ENCODE measurements around the gene MFAP5.
"Not testable (repeated sequence)": the region's sequence is repeated elsewhere in the genome, so short reads cannot be mapped to it uniquely, and the experiment has no call there.

The MFAP5 gene

DNA sequence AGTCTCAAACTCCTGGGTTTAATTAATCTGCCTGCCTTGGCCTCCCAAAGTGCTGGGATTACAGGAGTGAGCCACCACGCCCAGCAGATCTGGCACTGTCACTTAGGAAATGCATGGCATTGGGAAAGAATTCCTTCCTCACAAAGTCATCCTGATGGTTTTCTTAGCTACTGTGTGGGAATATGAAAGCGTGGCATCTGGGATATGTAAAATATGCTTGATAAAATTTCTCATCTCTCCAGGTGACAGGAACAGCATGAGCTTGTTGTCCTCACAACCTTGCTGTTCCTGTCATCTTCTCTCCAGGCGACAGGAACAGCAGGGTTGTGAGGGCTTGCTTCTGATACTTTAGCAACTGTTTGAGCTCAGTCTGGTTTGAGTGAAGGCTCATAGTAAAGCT is 33.9 kb downstream of the MFAP5 start:
- no peak for DNase-seq (ENCODE audit: extremely low spot score)
- POLR2A ChIA-PET, result no interaction called here
- no peak for TF ChIP-seq BHLHE40 (IDR thresholded peaks at IDR 0.05; ENCODE audit: borderline replicate concordance)
- TF ChIP-seq ARNT (IDR thresholded peaks at IDR 0.05), result no peak

DNA sequence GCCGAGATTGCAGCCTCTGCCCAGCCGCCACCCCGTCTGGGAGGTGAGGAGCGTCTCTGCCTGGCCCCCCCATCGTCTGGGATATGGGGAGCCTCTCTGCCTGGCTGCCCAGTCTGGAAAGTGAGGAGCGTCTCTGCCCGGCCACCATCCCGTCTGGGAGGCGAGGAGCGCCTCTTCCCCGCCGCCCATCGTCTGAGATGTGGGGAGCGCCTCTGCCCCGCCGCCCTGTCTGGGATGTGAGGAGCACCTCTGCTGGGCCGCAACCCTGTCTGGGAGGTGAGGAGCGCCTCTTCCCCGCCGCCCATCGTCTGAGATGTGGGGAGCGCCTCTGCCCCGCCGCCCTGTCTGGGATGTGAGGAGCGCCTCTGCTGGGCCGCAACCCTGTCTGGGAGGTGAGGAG is 37.9 kb downstream of the MFAP5 start:
- CTCF ChIA-PET; POLR2A ChIA-PET; DNase-seq (ENCODE audit: extremely low spot score): not testable (repeated sequence)

More for the DNA sequence above, 33.9 kb downstream of the MFAP5 start:
- CTCF ChIA-PET, result interaction anchor here (0.6 to 1.0 kb wide), 2 partner anchors 85 to 105 kb away, joined by 3 read pairs; no protein-coding TSS in a partner anchor

DNA sequence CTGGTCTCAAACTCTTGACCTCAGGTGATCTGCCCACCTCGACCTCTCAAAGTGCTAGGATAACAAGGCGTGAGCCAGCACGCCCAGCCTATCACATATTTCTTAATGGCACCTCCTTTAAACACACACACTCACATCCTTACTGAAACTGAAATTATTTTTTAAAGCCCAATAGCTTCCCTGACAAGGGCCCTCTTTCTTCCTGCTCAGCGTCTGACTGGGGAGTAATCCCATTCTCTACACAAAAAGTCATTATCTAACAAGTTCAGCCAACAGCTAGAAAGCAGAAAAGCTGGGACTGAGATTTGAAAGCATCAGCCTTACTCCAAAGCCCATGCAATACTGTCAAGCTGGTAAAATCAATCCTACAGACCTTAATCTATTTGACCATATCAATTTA is 40.0 kb downstream of the MFAP5 start:
- no peak for DNase-seq (ENCODE audit: extremely low spot score)
- ChIA-PET CTCF (interaction anchor here (0.7 kb wide), 1 partner anchor 13 kb away, joined by 3 read pairs; no protein-coding TSS in a partner anchor), POLR2A (no interaction called here)
- no peak for TF ChIP-seq SP1 (IDR thresholded peaks at IDR 0.05)
- no peak for TF ChIP-seq ARNT (IDR thresholded peaks at IDR 0.05)
- no peak for TF ChIP-seq ELF4 (IDR thresholded peaks at IDR 0.05)
- TF ChIP-seq HDGF (IDR thresholded peaks at IDR 0.05; ENCODE audit: borderline replicate concordance), result no peak
- TF ChIP-seq TARDBP (IDR thresholded peaks at IDR 0.05), result no peak
- TF ChIP-seq SUZ12 (IDR thresholded peaks at IDR 0.05), result no peak
- TF ChIP-seq FOXM1 (IDR thresholded peaks at IDR 0.05; ENCODE audit: borderline replicate concordance), result no peak
- TF ChIP-seq NFRKB (IDR thresholded peaks at IDR 0.05), result no peak
- no peak for TF ChIP-seq BHLHE40 (IDR thresholded peaks at IDR 0.05; ENCODE audit: borderline replicate concordance)
- no peak for TF ChIP-seq FOXA1 (IDR thresholded peaks at IDR 0.05)

DNA sequence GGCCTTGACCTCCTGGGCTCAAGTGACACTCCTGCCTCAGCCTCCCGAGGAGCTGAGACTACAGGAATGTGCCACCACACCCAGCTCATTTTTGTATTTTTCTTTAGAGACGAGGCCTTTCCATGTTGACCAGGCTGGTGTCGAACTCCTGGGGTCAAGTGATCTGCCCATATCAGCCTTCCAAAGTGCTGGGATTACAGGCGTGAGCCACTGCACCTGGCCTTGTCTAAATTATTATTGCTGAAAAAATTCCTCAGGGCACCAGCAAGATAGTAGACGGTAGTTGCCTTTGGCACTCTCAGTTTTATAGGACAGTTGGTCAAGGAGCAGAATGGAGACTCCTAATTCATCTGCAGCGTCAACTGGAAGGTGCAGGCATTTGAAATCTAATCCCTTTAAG is 47.4 kb downstream of the MFAP5 start:
- DNase-seq (ENCODE audit: extremely low spot score), result no peak
- ChIA-PET POLR2A (no interaction called here), CTCF (no interaction called here)
- TF ChIP-seq SUZ12 (IDR thresholded peaks at IDR 0.05) (no peak), L3MBTL2 (conservative IDR thresholded peaks at IDR 0.05) (no peak), CTBP1 (IDR thresholded peaks at IDR 0.05; ENCODE audit: borderline replicate concordance) (no peak), SP1 (IDR thresholded peaks at IDR 0.05) (no peak), FOXA1 (IDR thresholded peaks at IDR 0.05) (no peak), ELF4 (IDR thresholded peaks at IDR 0.05) (no peak), HDGF (IDR thresholded peaks at IDR 0.05; ENCODE audit: borderline replicate concordance) (no peak), FOXM1 (IDR thresholded peaks at IDR 0.05; ENCODE audit: borderline replicate concordance) (no peak), ARNT (IDR thresholded peaks at IDR 0.05) (no peak), LEF1 (IDR thresholded peaks at IDR 0.05; ENCODE audit: borderline replicate concordance) (no peak), ZNF384 (IDR thresholded peaks at IDR 0.05) (no peak), FOXK2 (IDR thresholded peaks at IDR 0.05) (no peak), TARDBP (IDR thresholded peaks at IDR 0.05) (no peak), BHLHE40 (IDR thresholded peaks at IDR 0.05; ENCODE audit: borderline replicate concordance) (no peak), NFRKB (IDR thresholded peaks at IDR 0.05) (no peak)
- TF ChIP-seq, protein P1, sequence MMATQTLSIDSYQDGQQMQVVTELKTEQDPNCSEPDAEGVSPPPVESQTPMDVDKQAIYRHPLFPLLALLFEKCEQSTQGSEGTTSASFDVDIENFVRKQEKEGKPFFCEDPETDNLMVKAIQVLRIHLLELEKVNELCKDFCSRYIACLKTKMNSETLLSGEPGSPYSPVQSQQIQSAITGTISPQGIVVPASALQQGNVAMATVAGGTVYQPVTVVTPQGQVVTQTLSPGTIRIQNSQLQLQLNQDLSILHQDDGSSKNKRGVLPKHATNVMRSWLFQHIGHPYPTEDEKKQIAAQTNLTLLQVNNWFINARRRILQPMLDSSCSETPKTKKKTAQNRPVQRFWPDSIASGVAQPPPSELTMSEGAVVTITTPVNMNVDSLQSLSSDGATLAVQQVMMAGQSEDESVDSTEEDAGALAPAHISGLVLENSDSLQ (IDR thresholded peaks at IDR 0.05), result no peak

DNA sequence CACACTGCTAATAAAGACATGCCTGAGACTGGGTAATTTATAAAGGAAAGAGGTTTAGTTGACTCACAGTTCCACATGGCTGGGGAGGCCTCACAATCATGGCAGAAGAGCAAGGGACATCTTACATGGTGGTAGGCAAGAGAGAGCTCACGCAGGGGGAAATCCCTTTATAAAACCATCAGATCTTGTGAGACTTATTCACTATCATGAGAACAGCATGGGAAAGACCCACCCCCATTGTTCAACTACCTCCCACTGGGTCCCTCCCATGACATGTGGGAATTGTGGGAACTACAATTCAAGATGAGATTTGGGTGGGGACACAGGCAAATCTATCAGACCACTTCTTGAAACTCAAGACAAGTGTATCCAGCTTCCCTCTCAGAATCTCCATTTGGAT is 48.7 kb downstream of the MFAP5 start:
- DNase-seq (ENCODE audit: extremely low spot score); POLR2A ChIA-PET; CTCF ChIA-PET: not testable (repeated sequence)

DNA sequence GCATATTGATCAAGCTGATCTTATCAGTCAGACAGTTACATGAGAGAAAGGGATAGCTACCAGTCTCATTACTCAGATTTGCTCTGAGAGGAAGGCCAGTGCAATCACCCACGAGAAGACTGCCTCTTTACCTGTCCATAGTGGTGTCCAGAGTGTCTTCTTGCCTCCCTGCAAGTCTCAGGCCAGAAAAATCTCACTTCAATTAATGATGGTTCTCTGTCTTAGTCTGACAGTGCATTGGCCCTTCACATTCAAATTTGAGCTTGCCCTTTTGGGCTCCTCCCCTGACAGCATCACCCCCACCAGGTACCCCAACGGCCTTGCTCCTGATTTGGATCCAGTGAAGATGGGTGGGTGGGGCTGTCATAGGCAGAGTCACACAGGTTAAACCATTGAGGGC is 50.0 kb downstream of the MFAP5 start, which contains the start of gene AICDA:
Gene AICDA (minus strand): TSS at position 231 of the 400 bp plus-strand sequence. CDS start 92 bp downstream, at position 139.
- CTCF ChIA-PET, result interaction anchor here (0.8 kb wide), 1 partner anchor 68 kb away, joined by 4 read pairs; no protein-coding TSS in a partner anchor
- POLR2A ChIA-PET, result no interaction called here
- DNase-seq (ENCODE audit: extremely low spot score), result no peak

DNA sequence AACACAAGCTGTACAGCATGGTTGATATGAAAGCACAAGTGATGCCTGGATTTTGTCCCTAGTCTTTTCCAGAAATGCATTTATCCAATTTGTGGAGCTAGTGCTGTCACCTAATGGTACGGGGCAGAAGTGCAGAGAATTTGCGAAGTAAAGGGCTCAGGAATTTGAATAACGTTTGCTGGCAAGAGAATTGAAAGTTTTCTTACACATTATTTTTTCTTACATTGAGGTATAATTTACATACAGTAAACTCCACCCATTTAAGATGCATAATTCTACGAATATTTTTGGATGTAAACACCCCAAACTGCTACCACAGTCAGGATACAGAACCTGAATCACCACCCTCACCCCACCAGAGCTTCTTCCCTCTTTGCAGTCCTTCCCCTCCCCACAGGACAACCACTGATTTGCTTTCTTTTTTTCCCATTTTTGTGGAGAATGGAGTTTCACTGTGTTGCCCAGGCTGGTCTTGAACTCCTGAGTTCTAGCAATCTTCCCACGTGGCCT is 53.5 kb downstream of the MFAP5 start:
- TF ChIP-seq SP1 (IDR thresholded peaks at IDR 0.05) (no peak), FOXM1 (IDR thresholded peaks at IDR 0.05; ENCODE audit: borderline replicate concordance) (no peak), CTBP1 (IDR thresholded peaks at IDR 0.05; ENCODE audit: borderline replicate concordance) (no peak)
- POLR2A ChIA-PET, result interaction anchor here (1.0 kb wide), 1 partner anchor 65 kb away, joined by 3 read pairs; no protein-coding TSS in a partner anchor
- peak; percentile 64 for DNase-seq (ENCODE audit: extremely low spot score)
- CTCF ChIA-PET, result interaction anchor here (0.5 to 3.3 kb wide), 11 partner anchors 9 to 1322 kb away, joined by 3 to 39 read pairs (median 3); partner anchors contain the start of gene CLEC4E

More for the DNA sequence above, 50.0 kb downstream of the MFAP5 start, which contains the start of gene AICDA:
- TF ChIP-seq TARDBP (IDR thresholded peaks at IDR 0.05), result no peak
- TF ChIP-seq SP1 (IDR thresholded peaks at IDR 0.05), result no peak
- no peak for TF ChIP-seq FOXA1 (IDR thresholded peaks at IDR 0.05)
- no peak for TF ChIP-seq ZNF384 (IDR thresholded peaks at IDR 0.05)
- no peak for TF ChIP-seq ARNT (IDR thresholded peaks at IDR 0.05)
- TF ChIP-seq FOXK2 (IDR thresholded peaks at IDR 0.05), result no peak
- no peak for TF ChIP-seq NFRKB (IDR thresholded peaks at IDR 0.05)
- TF ChIP-seq CTBP1 (IDR thresholded peaks at IDR 0.05; ENCODE audit: borderline replicate concordance), result no peak
- TF ChIP-seq HDGF (IDR thresholded peaks at IDR 0.05; ENCODE audit: borderline replicate concordance), result no peak
- TF ChIP-seq FOXM1 (IDR thresholded peaks at IDR 0.05; ENCODE audit: borderline replicate concordance), result no peak
- no peak for TF ChIP-seq SUZ12 (IDR thresholded peaks at IDR 0.05)
- no peak for TF ChIP-seq LEF1 (IDR thresholded peaks at IDR 0.05; ENCODE audit: borderline replicate concordance)
- no peak for TF ChIP-seq BHLHE40 (IDR thresholded peaks at IDR 0.05; ENCODE audit: borderline replicate concordance)
- TF ChIP-seq, protein P1 (IDR thresholded peaks at IDR 0.05), result no peak

DNA sequence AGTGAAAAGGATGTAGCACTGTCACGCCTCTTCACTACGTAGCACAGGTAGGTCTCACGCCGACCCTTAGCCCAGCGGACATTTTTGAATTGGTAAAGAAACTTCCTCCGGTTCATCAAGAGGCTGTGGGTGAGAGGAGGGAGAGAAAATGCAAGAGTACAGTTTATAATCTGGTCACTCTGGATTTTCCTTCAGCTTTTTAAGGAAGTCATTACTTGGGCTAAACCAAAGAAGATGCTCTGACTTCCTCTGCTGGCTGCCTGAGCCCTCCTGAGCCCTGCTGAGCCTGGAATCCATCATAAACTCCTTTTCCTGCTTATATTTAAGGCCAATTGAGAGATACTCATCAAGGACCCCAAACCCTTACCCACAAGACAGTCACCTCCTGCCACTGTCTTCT is 55.7 kb downstream of the MFAP5 start:
- POLR2A ChIA-PET, result no interaction called here
- CTCF ChIA-PET, result no interaction called here
- DNase-seq (ENCODE audit: extremely low spot score), result no peak
- TF ChIP-seq FOXM1 (IDR thresholded peaks at IDR 0.05; ENCODE audit: borderline replicate concordance) (no peak), CTBP1 (IDR thresholded peaks at IDR 0.05; ENCODE audit: borderline replicate concordance) (no peak), ZNF384 (IDR thresholded peaks at IDR 0.05) (no peak), ELF4 (IDR thresholded peaks at IDR 0.05) (no peak), HDGF (IDR thresholded peaks at IDR 0.05; ENCODE audit: borderline replicate concordance) (no peak), FOXA1 (IDR thresholded peaks at IDR 0.05) (no peak)

All from HEK293T (cell line).